Measurements from ENCODE around the gene GJC3. TPM values are rescaled to one million over a fixed set of nuclear protein-coding genes. Genes with fewer than 3 reads are reported as not detected.

GJC3 gene
- total and polyA plus RNA-seq, 2 of the 13 experiments (the other 11 are each of a cell fraction or from before 2014, with no cell fraction given), result 0.75 to 1.4 TPM

DNA sequence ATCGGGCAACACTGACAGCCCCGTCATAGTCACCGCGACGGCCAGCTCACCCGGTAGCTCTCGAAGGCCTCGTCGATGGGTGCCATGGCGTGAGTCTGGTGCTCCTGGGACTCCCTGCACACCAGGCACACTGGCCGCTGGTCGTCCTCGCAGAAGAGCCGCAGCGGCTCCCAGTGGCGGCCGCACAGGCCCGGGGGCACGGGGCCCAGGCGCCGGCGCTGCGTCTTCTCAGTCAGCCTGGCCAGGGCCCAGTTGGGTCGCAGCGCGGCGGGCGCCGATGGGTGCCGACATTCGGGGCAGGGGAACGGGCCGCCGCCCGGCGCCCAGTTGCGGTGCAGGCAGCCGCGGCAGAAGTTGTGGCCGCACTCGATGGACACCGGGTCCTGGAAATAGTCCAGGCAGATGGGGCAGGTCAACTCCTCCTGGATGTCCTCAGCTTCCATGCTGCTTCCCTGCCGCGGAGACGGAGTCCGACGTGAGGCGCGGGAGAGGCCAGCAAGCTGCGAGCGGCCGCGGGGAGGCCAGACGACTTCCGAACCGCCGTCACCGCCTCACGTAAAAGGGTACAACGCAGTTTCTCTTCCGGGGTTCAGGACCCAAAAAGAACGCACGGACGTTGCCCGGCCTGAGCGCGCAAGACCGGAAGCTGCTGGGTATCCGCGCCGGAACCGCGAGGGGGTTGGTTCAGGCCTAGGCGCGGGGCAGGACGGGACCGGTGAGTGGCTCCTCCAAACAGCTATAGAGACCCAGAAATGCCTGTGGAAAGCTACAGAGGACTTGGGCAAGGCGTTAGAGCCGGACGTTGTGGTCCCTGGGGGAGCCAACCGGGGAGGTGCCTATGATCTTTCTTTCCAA, 10.2 kb downstream of the GJC3 start, which contains the start of gene TRIM4 (continued):
- TF ChIP-seq, protein P1, sequence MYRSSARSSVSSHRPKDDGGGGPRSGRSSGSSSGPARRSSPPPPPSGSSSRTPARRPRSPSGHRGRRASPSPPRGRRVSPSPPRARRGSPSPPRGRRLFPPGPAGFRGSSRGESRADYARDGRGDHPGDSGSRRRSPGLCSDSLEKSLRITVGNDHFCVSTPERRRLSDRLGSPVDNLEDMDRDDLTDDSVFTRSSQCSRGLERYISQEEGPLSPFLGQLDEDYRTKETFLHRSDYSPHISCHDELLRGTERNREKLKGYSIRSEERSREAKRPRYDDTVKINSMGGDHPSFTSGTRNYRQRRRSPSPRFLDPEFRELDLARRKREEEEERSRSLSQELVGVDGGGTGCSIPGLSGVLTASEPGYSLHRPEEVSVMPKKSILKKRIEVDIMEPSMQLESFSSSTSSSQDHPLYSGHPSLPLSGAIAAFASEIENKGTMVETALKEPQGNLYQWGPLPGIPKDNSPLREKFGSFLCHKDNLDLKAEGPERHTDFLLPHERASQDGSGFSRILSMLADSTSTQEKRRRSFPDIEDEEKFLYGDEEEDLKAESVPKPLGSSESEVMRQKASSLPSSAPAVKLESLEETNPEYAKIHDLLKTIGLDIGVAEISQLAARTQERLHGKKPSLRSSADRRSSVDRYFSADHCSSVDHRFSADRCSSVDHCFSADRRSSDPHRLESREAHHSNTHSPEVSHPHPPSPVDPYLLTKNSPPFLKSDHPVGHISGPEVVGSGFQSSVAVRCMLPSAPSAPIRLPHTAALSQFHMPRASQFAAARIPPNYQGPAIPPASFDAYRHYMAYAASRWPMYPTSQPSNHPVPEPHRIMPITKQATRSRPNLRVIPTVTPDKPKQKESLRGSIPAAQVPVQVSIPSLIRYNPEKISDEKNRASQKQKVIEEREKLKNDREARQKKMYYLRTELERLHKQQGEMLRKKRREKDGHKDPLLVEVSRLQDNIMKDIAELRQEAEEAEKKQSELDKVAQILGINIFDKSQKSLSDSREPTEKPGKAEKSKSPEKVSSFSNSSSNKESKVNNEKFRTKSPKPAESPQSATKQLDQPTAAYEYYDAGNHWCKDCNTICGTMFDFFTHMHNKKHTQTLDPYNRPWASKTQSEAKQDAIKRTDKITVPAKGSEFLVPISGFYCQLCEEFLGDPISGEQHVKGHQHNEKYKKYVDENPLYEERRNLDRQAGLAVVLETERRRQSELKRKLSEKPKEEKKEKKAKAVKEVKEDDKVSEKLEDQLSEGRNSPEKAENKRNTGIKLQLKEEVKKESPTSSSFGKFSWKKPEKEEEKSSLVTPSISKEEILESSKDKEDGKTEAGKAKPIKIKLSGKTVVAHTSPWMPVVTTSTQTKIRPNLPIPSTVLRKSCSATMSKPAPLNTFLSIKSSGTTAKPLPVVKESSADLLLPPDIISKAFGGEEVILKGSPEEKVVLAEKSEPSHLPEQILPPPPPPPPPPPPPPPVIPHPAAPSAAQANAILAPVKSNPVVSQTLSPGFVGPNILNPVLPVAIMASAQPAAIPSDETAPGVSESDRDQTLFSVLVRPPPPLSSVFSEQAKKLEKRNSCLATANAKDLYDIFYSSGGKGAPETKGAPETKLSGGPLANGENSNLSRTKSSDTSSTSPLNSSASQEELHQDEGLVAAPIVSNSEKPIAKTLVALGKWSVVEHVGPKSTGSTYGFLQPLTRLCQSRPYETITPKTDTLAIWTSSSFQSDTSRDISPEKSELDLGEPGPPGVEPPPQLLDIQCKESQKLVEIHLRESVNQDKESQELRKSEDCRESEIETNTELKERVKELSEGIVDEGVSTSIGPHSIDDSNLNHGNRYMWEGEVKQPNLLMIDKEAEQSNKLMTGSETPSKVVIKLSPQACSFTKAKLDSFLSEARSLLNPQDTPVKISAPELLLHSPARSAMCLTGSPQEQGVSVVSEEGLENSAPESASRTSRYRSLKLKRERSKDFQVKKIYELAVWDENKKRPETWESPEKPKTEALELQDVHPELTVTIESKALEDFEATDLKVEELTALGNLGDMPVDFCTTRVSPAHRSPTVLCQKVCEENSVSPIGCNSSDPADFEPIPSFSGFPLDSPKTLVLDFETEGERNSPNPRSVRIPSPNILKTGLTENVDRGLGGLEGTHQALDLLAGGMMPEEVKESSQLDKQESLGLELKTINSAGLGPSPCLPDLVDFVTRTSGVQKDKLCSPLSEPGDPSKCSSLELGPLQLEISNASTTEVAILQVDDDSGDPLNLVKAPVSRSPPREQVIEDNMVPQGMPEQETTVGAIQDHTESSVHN (CRISPR knock-in tag; IDR thresholded peaks at IDR 0.05), result no peak
- TF ChIP-seq, protein P2, sequence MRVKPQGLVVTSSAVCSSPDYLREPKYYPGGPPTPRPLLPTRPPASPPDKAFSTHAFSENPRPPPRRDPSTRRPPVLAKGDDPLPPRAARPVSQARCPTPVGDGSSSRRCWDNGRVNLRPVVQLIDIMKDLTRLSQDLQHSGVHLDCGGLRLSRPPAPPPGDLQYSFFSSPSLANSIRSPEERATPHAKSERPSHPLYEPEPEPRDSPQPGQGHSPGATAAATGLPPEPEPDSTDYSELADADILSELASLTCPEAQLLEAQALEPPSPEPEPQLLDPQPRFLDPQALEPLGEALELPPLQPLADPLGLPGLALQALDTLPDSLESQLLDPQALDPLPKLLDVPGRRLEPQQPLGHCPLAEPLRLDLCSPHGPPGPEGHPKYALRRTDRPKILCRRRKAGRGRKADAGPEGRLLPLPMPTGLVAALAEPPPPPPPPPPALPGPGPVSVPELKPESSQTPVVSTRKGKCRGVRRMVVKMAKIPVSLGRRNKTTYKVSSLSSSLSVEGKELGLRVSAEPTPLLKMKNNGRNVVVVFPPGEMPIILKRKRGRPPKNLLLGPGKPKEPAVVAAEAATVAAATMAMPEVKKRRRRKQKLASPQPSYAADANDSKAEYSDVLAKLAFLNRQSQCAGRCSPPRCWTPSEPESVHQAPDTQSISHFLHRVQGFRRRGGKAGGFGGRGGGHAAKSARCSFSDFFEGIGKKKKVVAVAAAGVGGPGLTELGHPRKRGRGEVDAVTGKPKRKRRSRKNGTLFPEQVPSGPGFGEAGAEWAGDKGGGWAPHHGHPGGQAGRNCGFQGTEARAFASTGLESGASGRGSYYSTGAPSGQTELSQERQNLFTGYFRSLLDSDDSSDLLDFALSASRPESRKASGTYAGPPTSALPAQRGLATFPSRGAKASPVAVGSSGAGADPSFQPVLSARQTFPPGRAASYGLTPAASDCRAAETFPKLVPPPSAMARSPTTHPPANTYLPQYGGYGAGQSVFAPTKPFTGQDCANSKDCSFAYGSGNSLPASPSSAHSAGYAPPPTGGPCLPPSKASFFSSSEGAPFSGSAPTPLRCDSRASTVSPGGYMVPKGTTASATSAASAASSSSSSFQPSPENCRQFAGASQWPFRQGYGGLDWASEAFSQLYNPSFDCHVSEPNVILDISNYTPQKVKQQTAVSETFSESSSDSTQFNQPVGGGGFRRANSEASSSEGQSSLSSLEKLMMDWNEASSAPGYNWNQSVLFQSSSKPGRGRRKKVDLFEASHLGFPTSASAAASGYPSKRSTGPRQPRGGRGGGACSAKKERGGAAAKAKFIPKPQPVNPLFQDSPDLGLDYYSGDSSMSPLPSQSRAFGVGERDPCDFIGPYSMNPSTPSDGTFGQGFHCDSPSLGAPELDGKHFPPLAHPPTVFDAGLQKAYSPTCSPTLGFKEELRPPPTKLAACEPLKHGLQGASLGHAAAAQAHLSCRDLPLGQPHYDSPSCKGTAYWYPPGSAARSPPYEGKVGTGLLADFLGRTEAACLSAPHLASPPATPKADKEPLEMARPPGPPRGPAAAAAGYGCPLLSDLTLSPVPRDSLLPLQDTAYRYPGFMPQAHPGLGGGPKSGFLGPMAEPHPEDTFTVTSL (CRISPR knock-in tag; IDR thresholded peaks at IDR 0.05; ENCODE audit: borderline replicate concordance), result no peak; the same call in 1 of the 2 replicates
- TF ChIP-seq, protein P3, sequence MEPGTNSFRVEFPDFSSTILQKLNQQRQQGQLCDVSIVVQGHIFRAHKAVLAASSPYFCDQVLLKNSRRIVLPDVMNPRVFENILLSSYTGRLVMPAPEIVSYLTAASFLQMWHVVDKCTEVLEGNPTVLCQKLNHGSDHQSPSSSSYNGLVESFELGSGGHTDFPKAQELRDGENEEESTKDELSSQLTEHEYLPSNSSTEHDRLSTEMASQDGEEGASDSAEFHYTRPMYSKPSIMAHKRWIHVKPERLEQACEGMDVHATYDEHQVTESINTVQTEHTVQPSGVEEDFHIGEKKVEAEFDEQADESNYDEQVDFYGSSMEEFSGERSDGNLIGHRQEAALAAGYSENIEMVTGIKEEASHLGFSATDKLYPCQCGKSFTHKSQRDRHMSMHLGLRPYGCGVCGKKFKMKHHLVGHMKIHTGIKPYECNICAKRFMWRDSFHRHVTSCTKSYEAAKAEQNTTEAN (CRISPR knock-in tag; conservative IDR thresholded peaks at IDR 0.05), result no peak
- peak; percentile 34; the same call in 1 of the 2 replicates for TF ChIP-seq ETV6 (CRISPR knock-in tag; conservative IDR thresholded peaks at IDR 0.05)
- TF ChIP-seq, protein P4, sequence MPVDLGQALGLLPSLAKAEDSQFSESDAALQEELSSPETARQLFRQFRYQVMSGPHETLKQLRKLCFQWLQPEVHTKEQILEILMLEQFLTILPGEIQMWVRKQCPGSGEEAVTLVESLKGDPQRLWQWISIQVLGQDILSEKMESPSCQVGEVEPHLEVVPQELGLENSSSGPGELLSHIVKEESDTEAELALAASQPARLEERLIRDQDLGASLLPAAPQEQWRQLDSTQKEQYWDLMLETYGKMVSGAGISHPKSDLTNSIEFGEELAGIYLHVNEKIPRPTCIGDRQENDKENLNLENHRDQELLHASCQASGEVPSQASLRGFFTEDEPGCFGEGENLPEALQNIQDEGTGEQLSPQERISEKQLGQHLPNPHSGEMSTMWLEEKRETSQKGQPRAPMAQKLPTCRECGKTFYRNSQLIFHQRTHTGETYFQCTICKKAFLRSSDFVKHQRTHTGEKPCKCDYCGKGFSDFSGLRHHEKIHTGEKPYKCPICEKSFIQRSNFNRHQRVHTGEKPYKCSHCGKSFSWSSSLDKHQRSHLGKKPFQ (CRISPR knock-in tag; IDR thresholded peaks at IDR 0.05; ENCODE audit: insufficient replicate concordance), result no peak
- TF ChIP-seq, protein P5, sequence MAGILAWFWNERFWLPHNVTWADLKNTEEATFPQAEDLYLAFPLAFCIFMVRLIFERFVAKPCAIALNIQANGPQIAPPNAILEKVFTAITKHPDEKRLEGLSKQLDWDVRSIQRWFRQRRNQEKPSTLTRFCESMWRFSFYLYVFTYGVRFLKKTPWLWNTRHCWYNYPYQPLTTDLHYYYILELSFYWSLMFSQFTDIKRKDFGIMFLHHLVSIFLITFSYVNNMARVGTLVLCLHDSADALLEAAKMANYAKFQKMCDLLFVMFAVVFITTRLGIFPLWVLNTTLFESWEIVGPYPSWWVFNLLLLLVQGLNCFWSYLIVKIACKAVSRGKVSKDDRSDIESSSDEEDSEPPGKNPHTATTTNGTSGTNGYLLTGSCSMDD (CRISPR knock-in tag; IDR thresholded peaks at IDR 0.05), result no peak
- TF ChIP-seq POGZ (CRISPR knock-in tag; IDR thresholded peaks at IDR 0.05), result peak; percentile 87

Data from HepG2 (cell line).